GM10248 (cell line): ENCODE measurements around the gene FBLN2.

Source experiments
- CTCF ChIA-PET: fragments of 300-600 bp; sonication (Branson Sonifier 250); formaldehyde crosslinking; extraction: SDS; loops from one replicate; lab custom pipeline; 2021; ENCODE audit warnings: antibody characterized with exemption; lab: Yijun Ruan, JAX
- POLR2A ChIA-PET: fragments of 350-650 bp; sonication (Branson Sonifier 250); formaldehyde crosslinking; extraction: SDS; loops from one replicate; lab custom pipeline; 2020; ENCODE audit warnings: antibody characterized with exemption; lab: Yijun Ruan, JAX
- DNase-seq: peaks from one replicate; pipeline ENCODE4 v3.0.0; 2012; ENCODE audit errors: extremely low spot score
- TF ChIP-seq, protein P1 (sequence below): IDR thresholded peaks from 2 replicates; pipeline ENCODE4 v1.5.1; 2012; ENCODE audit warnings: mild to moderate bottlenecking, low read depth; ENCODE audit errors: extremely low read depth, missing control alignments, control extremely low read depth

Gene FBLN2

DNA sequence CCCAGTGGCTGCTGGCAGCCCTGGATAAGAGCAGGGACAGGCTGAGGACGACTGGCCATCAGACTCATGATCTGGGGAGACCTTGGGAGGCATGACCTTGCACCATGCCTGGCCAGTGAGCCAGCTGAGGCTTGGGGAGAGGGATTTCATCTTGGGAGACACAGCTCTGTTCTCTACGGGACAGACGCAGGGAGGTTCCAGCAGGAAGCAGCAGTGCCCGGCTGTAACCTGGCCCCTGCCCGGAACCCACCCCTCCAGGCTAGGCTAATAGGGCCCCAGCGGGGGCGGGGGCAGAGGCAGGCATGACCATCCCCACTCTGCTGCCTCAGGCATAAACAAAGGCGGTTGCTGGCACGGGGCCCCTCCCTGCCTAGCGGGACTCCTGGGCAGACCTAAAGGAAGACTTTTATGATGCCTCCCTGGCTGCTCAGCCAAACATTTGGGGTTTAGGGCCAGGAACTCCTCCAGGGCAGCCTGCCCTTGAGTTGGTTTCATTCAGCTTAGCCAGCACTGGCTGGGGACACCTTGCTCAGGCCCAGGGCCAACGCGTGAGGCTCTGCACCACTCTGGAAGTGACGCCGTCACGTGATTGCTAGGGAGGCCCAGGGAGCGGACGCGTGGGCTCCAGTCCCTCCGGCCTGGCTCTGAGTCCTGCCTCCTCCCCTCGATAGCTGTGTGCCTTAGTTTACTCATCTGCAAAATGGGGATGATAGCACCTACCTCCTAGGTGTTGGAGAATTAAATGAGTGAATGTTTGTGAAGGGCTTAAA, 41.2 kb upstream of the FBLN2 start:
- DNase-seq: no peak
- ChIA-PET CTCF (interaction anchor here (1.4 kb wide), 3 partner anchors 12 to 140 kb away, joined by 3 to 6 read pairs (median 4); no protein-coding TSS in a partner anchor), POLR2A (no interaction called here)
- TF ChIP-seq, protein P1, sequence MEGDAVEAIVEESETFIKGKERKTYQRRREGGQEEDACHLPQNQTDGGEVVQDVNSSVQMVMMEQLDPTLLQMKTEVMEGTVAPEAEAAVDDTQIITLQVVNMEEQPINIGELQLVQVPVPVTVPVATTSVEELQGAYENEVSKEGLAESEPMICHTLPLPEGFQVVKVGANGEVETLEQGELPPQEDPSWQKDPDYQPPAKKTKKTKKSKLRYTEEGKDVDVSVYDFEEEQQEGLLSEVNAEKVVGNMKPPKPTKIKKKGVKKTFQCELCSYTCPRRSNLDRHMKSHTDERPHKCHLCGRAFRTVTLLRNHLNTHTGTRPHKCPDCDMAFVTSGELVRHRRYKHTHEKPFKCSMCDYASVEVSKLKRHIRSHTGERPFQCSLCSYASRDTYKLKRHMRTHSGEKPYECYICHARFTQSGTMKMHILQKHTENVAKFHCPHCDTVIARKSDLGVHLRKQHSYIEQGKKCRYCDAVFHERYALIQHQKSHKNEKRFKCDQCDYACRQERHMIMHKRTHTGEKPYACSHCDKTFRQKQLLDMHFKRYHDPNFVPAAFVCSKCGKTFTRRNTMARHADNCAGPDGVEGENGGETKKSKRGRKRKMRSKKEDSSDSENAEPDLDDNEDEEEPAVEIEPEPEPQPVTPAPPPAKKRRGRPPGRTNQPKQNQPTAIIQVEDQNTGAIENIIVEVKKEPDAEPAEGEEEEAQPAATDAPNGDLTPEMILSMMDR: no peak

DNA sequence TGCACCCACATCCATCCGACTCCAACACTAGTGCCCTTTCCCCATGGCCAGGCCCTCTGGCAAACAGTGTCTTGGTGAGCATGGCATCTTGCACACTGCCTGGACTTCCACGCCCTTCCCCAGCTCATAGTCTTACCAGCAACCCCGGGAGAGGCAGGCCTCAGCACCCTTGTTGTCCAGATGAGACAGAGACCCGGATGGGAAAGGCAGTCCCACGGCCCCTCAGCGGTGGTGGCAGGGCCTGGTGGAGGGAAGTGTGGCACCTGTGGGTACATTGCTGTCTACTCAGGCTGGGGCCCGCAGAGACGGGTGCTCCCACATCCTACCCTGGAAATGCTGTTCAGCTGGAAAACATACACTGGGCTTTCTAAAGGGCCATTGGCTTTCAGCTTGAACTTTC, 40.4 kb upstream of the FBLN2 start:
- ChIA-PET CTCF (interaction anchor here (1.0 to 1.4 kb wide), 3 partner anchors 12 to 139 kb away, joined by 3 to 4 read pairs (median 3); no protein-coding TSS in a partner anchor), POLR2A (no interaction called here)
- TF ChIP-seq, protein P1: no peak
- no peak for DNase-seq

DNA sequence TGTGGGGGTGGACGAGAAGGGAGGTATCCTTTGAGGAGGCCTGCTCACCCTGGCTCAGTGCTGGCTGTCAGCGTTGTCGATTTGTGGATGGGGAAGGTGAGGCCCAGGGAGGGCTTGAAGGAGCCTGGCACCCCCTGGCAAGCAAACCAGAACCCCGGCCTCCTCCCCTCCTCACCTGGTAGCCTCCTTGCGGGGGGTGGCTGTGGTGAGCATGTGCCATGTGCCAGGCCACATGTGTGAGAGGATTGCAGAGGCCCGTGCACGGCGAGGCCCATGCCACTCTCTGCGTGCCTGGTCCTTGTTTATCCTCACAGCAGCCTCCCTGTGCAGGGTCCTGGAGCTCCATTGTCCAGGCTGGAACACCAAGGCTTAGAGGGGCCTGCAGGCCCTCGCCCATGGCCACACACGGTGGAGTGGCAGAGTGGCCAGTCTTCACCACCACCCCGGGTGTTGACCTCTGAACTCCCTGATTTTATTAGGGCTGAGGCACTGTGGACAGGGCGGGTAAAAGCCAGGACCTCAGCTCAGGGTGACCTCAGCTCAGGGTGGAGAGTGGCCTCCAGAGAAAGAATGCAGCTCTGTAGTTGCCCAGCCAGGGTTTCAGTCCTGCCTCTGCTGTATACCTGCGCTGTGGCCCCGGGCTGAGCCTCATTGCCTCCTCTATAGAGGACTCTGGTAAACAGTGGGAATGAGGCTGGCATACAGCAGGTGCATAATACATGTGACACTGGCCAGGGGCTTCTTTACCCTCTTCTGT, 39.7 kb upstream of the FBLN2 start:
- no peak for DNase-seq
- POLR2A ChIA-PET: no interaction called here
- CTCF ChIA-PET: interaction anchor here (1.0 to 2.0 kb wide), 2 partner anchors 13 kb away, joined by 3 to 10 read pairs; no protein-coding TSS in a partner anchor
- TF ChIP-seq, protein P1: no peak

DNA sequence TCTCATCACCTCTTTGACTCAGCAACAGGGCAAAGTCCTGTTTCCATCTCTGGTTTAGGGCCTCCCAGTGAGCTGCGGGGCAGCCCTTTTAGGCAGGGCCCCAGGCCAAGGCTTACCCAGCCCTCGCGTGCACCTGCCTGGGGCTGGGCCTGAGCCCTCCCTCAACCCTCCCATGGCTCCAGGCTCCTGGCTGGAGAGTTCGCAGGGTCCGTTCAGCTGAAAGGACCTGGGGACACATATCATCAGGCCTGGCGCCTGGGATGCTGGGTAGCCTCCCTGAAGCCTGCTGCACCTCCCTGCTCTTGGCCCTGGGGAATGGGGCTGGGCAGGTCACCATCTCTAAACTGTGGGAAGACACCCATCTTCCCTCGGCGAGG, 39.1 kb upstream of the FBLN2 start:
- DNase-seq: no peak
- ChIA-PET POLR2A (no interaction called here), CTCF (interaction anchor here (2.0 kb wide), 1 partner anchor 14 kb away, joined by 10 read pairs; no protein-coding TSS in a partner anchor)
- TF ChIP-seq, protein P1: no peak

DNA sequence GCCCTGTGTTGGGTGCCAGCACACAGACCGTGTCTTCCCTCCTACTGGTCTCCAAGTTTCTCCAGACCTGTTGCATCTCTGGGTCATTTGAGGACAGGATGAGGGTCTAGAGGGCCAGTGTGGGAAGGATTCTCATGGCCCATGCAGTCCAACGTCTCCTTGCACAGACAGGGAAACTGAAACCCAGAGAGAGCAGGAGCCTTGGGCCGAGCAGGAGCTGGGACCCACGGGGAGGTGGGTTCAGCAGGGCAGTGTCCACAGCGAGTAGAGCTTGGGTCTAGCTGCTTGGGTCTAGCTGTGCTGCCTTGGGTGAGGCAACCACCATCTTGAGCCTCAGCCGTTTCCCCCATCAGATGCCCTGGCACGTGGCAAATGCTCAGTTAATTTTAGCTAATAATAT, 36.5 kb upstream of the FBLN2 start:
- no peak for DNase-seq
- ChIA-PET CTCF (no interaction called here), POLR2A (no interaction called here)
- TF ChIP-seq, protein P1: no peak
